HCT116 (cell line): ENCODE results near the gene JAK2.

Experiments
- ELF1 ChIP-seq: IDR thresholded peaks from 2 replicates; pipeline ENCODE4 v1.6.1; 2012; ENCODE audit warnings: low read depth, borderline replicate concordance
- POLR2A ChIP-seq: IDR thresholded peaks from 2 replicates; pipeline ENCODE4 v1.7.0; 2011; ENCODE audit warnings: borderline replicate concordance; ENCODE audit not compliant: insufficient read depth, insufficient read length; ENCODE audit errors: extremely low read depth
- RAD21 ChIP-seq: IDR thresholded peaks from 2 replicates; pipeline ENCODE4 v1.6.1; 2012; ENCODE audit warnings: low read depth, mild to moderate bottlenecking
- TF ChIP-seq, protein P1 (sequence below), 3 experiments: fragments of 200-600 bp in 1 of 3; sonication (generic) in 1 of 3; IDR thresholded peaks in 2 of 3; conservative IDR thresholded peaks in 1 of 3; 2 replicates each; pipeline ENCODE4 v1.5.1; 2012 to 2017; ENCODE audit warnings: low read depth in 2 of 3, low read length in 2 of 3, antibody characterized with exemption in 1 of 3, borderline replicate concordance in 1 of 3, control low read depth in 1 of 3, mild to moderate bottlenecking in 1 of 3, mixed read lengths in 1 of 3, mixed run types in 1 of 3, moderate library complexity in 1 of 3; ENCODE audit not compliant: insufficient read depth in 1 of 3
- TF ChIP-seq, protein P2 (sequence below): IDR thresholded peaks from 2 replicates; pipeline ENCODE4 v1.6.1; 2012

- TF ChIP-seq, protein P1, sequence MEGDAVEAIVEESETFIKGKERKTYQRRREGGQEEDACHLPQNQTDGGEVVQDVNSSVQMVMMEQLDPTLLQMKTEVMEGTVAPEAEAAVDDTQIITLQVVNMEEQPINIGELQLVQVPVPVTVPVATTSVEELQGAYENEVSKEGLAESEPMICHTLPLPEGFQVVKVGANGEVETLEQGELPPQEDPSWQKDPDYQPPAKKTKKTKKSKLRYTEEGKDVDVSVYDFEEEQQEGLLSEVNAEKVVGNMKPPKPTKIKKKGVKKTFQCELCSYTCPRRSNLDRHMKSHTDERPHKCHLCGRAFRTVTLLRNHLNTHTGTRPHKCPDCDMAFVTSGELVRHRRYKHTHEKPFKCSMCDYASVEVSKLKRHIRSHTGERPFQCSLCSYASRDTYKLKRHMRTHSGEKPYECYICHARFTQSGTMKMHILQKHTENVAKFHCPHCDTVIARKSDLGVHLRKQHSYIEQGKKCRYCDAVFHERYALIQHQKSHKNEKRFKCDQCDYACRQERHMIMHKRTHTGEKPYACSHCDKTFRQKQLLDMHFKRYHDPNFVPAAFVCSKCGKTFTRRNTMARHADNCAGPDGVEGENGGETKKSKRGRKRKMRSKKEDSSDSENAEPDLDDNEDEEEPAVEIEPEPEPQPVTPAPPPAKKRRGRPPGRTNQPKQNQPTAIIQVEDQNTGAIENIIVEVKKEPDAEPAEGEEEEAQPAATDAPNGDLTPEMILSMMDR (IDR thresholded peaks at IDR 0.05 in 2 of 3, conservative IDR thresholded peaks at IDR 0.05 in 1 of 3; ENCODE audit: borderline replicate concordance in 1 of 3, insufficient read depth in 1 of 3, low read depth in 2 of 3, low read length in 2 of 3), result no peak
- TF ChIP-seq, protein P2, sequence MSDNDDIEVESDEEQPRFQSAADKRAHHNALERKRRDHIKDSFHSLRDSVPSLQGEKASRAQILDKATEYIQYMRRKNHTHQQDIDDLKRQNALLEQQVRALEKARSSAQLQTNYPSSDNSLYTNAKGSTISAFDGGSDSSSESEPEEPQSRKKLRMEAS, result no peak
- TF ChIP-seq RAD21, result no peak
- no peak for TF ChIP-seq POLR2A
- TF ChIP-seq ELF1, result no peak
Observed at GRCh38 chr9:4979239-4979638, 5.8 kb upstream of the JAK2 start.
